ENCODE results near the gene SUCLG2. TPM values are rescaled to one million over a fixed set of nuclear protein-coding genes. Genes with fewer than 3 reads are reported as not detected.

Gene SUCLG2
- total RNA-seq, 1 donor from 2014 or later: 53.8 TPM

GRCh38 chr3:67516496-67516895, 137.9 kb downstream of the SUCLG2 start:
- no peak for DNase-seq
- no peak for ATAC-seq
- no peaks in the 10 kb centered on the region for H3K27me3 ChIP-seq
- intact Hi-C loops (cut with DNase I): no loop called here
- no peaks in the 10 kb centered on the region for H3K9me3 ChIP-seq
- no peak overlapping the region for H3K27ac ChIP-seq
- no peak for TF ChIP-seq CTCF (IDR thresholded peaks at IDR 0.05)
- H3K36me3 ChIP-seq: peaks cover 36% of the 10 kb centered on the region
- H3K4me3 ChIP-seq: no peak overlapping the region
- H3K4me1 ChIP-seq: no peaks in the 10 kb centered on the region

GRCh38 chr3:67515778-67516177, 138.6 kb downstream of the SUCLG2 start:
- no peaks in the 10 kb centered on the region for H3K27me3 ChIP-seq
- H3K4me3 ChIP-seq: no peak overlapping the region
- H3K9me3 ChIP-seq: no peaks in the 10 kb centered on the region
- no peaks in the 10 kb centered on the region for H3K4me1 ChIP-seq
- no peak for DNase-seq
- H3K36me3 ChIP-seq: peaks cover 36% of the 10 kb centered on the region
- TF ChIP-seq CTCF (IDR thresholded peaks at IDR 0.05): no peak
- intact Hi-C loops (cut with DNase I): no loop called here
- no peak for ATAC-seq
- no peak overlapping the region for H3K27ac ChIP-seq

- no peak for DNase-seq
- no peaks in the 10 kb centered on the region for H3K27me3 ChIP-seq
- no peaks in the 10 kb centered on the region for H3K9me3 ChIP-seq
- peaks cover 23% of the 10 kb centered on the region for H3K36me3 ChIP-seq
- no peak overlapping the region for H3K4me3 ChIP-seq
- no peak overlapping the region for H3K27ac ChIP-seq
- intact Hi-C loops (cut with DNase I): no loop called here
- no peak for ATAC-seq
- no peaks in the 10 kb centered on the region for H3K4me1 ChIP-seq
- TF ChIP-seq CTCF (IDR thresholded peaks at IDR 0.05): no peak
Measured at GRCh38 chr3:67509471-67510075, 144.8 kb downstream of the SUCLG2 start.

GRCh38 chr3:67507584-67507983, 146.8 kb downstream of the SUCLG2 start:
- ATAC-seq (no peak), DNase-seq (no peak)
- intact Hi-C loops (cut with DNase I): no loop called here
- H3K4me1 ChIP-seq: no peaks in the 10 kb centered on the region
- H3K4me3 ChIP-seq: no peak overlapping the region
- H3K9me3 ChIP-seq: no peaks in the 10 kb centered on the region
- TF ChIP-seq CTCF (IDR thresholded peaks at IDR 0.05): no peak
- peaks cover 25% of the 10 kb centered on the region for H3K36me3 ChIP-seq
- no peak overlapping the region for H3K27ac ChIP-seq
- H3K27me3 ChIP-seq: no peaks in the 10 kb centered on the region

- Histone ChIP-seq H3K9me3 (no peaks in the 10 kb centered on the region), H3K4me3 (no peak overlapping the region), H3K4me1 (no peaks in the 10 kb centered on the region), H3K36me3 (peaks cover 10% of the 10 kb centered on the region), H3K27me3 (no peaks in the 10 kb centered on the region), H3K27ac (no peak overlapping the region)
- intact Hi-C loops (cut with DNase I): no loop called here
- no peak for DNase-seq
- no peak for TF ChIP-seq CTCF (IDR thresholded peaks at IDR 0.05)
- ATAC-seq: no peak
Measured at GRCh38 chr3:67500709-67501108, 153.7 kb downstream of the SUCLG2 start.

- no peaks in the 10 kb centered on the region for H3K36me3 ChIP-seq
- no peak for DNase-seq
- H3K4me1 ChIP-seq: no peaks in the 10 kb centered on the region
- no peak overlapping the region for H3K27ac ChIP-seq
- intact Hi-C loops (cut with DNase I): no loop called here
- H3K27me3 ChIP-seq: no peaks in the 10 kb centered on the region
- no peaks in the 10 kb centered on the region for H3K9me3 ChIP-seq
- no peak for ATAC-seq
- H3K4me3 ChIP-seq: no peak overlapping the region
- TF ChIP-seq CTCF (IDR thresholded peaks at IDR 0.05): no peak
Measured at GRCh38 chr3:67497746-67498145, 156.7 kb downstream of the SUCLG2 start.

Data from upper lobe of right lung (tissue), 1 donor.